NCI-H510A treated with DMSO at 0.1 percent for 48 hours (cell line): Measurements from ENCODE around the gene MYL6.

Experiments used
- DNase-seq: peaks from one replicate; lab custom pipeline; 2025; lab: John Stamatoyannopoulos, UW

MYL6 gene

DNA sequence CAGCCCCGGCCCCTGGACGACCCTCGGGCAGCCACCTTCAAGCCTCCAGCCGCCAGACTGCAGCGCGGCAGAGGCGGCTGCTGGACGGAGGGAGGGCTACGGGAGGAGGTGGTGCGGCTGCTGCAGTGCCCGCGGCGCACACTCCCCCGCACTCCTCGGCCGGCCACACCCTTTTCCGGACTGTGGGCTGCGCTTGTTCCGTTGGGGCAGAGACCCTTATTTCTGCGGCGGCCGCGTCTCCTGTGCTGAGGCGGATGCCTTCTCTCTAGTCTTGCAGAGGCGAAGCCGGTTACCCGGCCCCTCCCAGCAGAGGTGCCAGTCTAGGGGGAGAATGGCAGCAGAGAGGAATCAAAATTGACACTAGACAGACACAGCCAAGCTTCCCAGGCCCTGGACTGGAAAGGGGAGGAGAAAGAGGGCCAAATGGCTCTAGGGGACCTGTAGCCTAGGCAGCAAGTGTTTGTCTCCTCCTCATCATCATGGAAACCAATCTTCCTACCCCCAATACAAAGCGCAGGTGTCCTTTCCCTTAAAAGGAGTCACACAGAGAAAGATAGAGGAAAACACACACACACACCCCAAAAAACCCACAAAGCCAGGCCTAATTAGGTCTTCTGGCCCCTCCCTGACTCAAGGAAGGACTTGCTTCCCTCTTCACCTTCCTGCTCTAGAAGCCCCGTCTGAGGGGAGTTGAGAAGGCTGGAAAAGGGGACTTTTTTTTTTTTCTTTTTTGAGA lies 28.8 kb upstream of the MYL6 start:
- peak; percentile 70 for DNase-seq

DNA sequence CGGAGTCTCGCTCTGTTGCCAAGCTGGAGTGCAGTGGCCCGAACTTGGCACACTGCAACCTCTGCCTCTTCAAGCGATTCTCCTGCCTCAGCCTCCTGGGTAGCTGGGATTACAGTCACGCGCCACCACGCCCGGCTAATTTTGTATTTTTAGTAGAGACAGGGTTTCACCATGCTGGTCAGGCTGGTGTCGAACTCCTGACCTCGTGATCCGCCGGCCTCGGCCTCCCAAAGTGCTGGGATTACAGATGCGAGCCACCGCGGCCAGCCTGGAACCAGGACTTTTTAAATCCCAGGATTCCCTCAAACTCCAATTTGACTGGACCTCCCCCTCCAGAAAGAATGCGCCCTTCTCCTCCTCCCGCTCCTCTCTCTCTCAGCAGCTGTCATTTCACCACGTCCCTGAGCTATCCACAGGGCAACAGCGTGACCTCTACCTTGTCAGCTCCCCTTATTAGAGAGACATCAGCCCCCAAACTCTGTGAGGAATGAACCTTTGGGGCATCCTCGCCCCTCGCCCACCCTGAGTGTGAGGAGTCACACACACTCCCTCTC lies 28.1 kb upstream of the MYL6 start:
- no peak for DNase-seq

GRCh38 chr12:56130876-56131275 lies 27.3 kb upstream of the MYL6 start:
- DNase-seq, result no peak

- no peak for DNase-seq
These were observed 23.3 kb upstream of the MYL6 start for GRCh38 chr12:56134897-56135296.

- DNase-seq, result no peak
These were observed 20.1 kb upstream of the MYL6 start for GRCh38 chr12:56137853-56138571.

GRCh38 chr12:56141946-56142784 lies 16.0 kb upstream of the MYL6 start:
- no peak for DNase-seq

DNA sequence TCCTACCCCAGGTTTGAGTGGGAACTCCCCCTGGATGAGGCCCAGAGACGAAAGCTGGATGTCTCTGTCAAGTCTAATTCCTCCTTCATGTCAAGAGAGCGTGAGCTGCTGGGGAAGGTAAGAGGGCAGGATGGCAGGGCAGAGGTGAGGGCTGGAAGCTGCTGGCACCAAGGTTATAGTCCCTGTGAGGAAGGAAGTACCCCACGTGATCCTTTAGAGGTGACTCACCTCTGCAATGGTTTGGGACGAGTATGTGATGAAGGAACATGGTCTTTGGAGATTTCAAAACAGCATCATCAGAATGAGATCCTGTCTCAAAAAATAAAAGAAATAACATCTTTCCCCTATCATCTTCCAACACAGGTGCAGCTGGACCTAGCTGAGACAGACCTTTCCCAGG lies 14.9 kb upstream of the MYL6 start:
- DNase-seq, result no peak

DNA sequence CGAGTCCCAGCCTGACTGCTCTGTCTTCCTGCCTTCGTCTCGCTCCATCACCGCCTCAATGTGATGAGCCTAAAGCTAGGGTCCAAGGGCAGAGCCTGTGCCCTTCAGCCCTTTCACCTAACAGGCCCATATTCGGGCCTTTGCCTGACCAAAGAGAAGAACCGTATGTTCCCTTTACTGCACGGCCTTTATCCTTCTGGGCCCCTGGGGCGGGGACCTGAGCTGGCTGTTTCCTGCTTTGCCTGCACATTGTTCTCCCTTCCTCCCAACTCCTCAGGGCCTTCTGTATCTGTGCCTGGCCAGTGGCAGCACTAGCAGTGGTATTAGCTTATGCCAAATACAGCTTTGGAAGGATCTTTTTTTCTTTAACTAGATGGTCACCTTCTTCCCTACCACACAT lies 14.3 kb upstream of the MYL6 start:
- DNase-seq, result no peak

- DNase-seq, result no peak
These were observed 12.9 kb upstream of the MYL6 start for GRCh38 chr12:56145217-56145616.

DNA sequence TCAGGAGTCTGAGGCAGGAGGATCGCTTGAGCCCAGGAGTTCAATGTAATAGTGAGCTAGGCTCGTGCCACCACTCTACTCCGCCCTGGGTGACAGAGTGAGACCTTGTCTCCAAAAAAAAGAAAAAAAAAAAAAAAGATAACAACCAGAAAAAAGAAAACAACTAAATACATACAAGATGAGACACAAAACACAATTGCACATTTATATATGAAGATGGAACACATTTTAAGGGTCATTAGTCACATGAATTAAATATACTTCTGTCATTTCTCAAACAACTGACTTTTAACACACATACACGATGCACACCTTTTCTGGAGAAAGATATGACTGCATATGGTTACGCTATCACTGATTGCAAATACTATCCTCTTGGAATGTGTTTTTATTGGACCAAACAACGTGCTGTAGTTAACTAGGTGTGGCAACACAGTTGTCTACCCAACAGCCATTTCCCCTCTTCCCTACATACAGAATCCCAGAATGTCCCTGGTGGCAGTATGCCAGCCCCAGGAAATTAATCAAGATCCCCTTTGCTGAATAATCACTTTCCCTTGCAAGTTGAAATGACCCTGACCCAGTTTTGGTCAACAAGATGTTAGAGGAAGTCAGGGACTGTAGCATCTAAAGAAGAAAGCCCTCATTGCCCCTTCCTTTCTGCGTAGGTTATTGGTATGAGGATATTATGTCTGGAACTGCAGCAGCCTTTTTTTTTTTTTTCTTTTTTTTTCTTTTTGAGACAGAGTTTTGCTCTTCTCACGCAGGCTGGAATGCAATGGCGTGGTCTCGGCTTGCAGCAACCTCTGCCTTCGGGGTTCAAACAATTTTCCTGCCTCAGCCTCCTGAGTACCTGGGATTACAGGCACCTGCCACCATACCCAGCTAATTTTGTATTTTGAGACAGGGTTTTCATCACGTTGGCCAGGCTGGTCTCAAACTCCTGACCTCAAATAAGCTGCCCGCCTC lies 11.4 kb upstream of the MYL6 start:
- no peak for DNase-seq

DNA sequence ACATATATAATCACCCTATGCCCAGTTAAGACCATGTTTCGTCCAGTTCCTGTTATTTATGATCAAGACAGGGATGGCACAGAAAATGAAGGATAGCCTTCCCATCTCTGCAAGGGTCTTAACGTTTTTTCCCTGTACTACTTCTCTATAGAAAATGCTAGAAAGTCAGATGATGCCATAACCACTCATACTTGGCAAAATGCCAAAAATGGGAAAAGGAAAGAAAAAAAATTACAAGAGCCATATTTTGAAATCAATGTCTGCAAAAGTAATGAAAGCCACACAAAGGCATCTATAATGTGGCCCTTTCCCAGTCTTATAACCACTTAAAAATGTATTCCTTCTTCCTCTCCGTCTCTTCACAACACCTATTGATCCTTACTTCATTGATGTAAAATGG lies 7.6 kb upstream of the MYL6 start:
- DNase-seq, result no peak

DNA sequence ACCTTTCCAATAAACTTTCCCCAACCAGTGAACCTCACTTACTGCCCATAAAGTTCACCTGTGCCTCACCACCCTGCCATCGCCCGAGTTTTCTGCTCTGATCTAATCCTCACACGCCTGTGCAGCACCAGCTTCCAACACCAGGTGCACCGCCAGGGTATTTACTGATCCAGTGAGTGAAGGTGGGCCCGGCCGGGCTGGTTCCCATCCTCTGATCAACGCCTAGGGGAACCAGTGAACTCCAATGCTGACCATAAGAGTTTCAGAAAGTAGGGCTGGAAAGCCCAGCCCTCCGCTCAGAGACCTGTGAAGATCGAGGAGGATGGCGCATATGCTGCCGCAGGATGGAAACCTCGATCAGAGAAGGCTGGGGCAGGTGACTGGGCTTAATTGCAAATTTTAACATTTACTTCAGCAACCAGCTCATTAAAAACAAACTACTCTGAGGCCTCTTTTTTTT lies 6.5 kb upstream of the MYL6 start:
- DNase-seq, result peak; percentile 78

DNA sequence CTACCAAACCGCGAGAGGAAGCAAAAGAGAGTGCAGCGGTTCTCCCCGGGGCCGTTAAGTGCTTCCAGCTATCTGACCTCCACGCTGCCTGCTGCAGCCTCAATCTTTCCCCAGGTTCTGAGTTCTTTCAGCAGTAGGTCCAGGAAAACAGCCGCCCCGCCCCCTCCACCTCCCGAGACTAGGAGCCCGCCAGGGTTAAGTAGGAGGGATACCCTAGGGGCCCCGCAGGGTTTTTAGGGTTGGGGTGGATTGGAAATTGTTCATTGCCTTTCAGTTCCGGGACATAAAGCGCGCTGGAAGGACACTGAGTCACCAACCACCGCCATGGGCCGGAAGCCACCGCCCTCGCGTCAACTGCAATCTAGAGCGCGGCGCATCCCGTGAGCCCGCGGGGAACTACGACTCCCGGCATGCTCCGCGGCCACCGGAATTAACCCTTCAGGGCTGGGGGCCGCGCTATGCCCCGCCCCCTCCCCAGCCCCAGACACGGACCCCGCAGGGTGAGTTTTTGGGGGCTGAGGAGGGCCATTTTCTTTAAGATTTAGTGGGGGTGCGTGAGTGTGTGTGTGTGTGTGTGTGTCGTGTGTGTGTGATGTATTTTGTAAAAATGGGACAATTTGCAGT lies 5.9 kb upstream of the MYL6 start, which contains the start of gene MYL6B:
TSS of gene MYL6B (plus strand) at position 456 of the 624 bp plus-strand sequence. CDS start 1,332 bp downstream, outside the sequence.
- DNase-seq, result peak; percentile 90

DNA sequence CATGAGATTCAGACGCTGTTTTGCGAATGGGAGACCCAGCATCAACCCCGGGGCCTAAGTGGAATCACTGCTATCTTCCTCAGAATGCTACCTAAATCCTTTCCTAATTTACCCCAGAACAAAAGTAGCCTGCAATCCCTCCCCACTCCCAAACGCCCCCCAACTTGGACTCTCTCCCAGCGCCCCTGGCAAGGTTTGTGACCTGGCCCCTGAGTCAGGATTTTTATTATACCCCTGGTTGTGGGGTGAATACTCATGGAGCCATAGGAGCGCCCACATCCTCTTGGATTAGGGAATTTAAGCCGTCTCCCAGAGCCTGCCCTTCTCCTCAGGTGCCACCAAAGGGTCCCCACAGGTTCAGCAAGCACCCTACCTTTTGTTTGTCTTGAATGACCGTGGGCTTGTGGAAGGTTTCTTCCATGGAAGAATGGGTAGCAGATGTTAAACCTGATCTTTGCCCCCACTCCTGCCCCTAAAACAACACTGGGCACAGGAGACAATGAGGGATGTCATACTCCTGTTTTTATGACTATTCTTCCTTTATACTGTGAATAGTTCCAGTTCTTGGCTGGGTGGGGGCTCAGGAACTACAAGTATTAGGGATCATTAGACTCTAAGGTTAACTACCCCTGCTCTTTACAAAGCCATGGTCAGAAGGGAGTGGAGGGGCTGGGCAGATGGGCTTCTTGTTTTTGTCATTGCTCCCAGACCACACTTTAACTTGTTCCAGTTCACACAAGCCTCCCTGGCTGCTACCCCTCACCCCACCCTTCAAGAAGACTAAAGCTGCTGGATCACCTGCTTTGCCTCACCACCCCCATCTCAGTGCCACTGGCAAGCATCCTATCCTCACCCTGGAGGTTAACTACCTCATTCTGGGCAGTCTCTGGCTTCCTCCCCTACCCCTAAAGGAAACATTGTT lies 5.1 kb upstream of the MYL6 start:
- peak; percentile 63 for DNase-seq

- no peak for DNase-seq
These were observed 4.5 kb upstream of the MYL6 start for GRCh38 chr12:56153678-56154065.

- no peak for DNase-seq
These were observed 3.9 kb upstream of the MYL6 start for GRCh38 chr12:56154246-56154771.

DNA sequence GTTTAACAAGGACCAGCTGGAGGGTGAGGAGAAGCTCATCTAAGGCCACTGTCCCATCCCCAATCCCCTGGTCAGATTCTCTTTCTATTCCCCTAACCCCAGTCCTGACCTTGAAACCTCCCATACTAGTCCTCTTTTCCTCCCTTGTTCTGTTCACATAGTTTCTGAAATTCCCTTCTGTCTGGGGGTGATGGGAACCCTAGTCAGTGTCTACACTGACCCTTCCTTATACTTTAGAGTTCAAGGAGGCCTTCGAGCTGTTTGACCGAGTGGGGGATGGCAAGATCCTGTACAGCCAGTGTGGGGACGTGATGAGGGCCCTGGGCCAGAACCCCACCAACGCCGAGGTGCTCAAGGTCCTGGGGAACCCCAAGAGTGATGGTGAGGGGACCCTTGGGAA lies 3.3 kb upstream of the MYL6 start:
- no peak for DNase-seq

DNA sequence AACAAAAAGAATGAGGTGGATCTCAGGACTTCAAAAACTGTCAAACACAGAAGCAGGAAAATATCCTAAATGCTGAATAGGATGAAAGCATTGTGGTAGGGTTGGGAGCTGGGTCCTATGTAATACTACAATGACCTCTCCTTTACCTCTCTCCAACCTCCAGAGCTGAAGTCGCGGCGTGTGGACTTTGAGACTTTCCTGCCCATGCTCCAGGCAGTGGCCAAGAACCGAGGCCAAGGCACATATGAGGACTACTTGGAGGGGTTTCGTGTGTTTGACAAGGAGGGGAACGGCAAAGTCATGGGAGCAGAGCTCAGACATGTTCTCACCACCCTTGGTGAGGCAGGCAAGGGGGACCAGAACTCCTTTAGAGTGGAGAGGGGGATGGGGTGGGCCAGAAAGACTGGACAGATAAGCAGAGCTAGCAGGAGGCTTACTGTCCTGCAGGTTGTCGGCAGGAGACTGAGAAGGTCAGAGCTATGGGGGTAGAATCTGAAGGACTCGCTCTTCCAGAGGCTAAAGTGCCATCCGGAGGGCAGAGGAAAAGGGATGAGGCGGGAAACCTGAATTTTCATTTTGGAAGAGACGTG lies 2.8 kb upstream of the MYL6 start:
- no peak for DNase-seq
